Hypothalamus (tissue), 51 donors: ENCODE results near the gene CAPN11.

Source experiments
- DNase-seq, 51 donors: peaks; one replicate each; lab custom pipeline; 2025; lab: John Stamatoyannopoulos, UW

The CAPN11 gene

GRCh38 chr6:44202332-44202971 is 43.8 kb downstream of the CAPN11 start:
- no peak for DNase-seq

GRCh38 chr6:44202972-44203750 is 44.5 kb downstream of the CAPN11 start:
- DNase-seq, result no peak

GRCh38 chr6:44203955-44204354 is 45.3 kb downstream of the CAPN11 start:
- DNase-seq, result no peak

- DNase-seq, result no peak
These were observed 49.3 kb downstream of the CAPN11 start for GRCh38 chr6:44207966-44208365.

- DNase-seq, result no peak
These were observed 52.7 kb downstream of the CAPN11 start for GRCh38 chr6:44211284-44211683.

- no peak for DNase-seq
These were observed 55.7 kb downstream of the CAPN11 start for GRCh38 chr6:44214307-44214706.

- DNase-seq, result no peak
These were observed 58.2 kb downstream of the CAPN11 start, which contains the start of gene MYMX for GRCh38 chr6:44216677-44217331. Gene MYMX (plus strand): TSS chr6:44216926. CDS start chr6:44217472, 546 bp downstream.

GRCh38 chr6:44217332-44218143 is 58.9 kb downstream of the CAPN11 start:
- peak in 35 of 51 donors; percentile 14 to 78 (median 52) for DNase-seq

- DNase-seq, result peak in 37 of 51 donors; percentile 9 to 77 (median 44)
These were observed 60.6 kb downstream of the CAPN11 start for GRCh38 chr6:44219053-44219814.

- no peak for DNase-seq
These were observed 61.5 kb downstream of the CAPN11 start for GRCh38 chr6:44219815-44220784.

GRCh38 chr6:44220913-44221290 is 62.3 kb downstream of the CAPN11 start:
- DNase-seq, result no peak

GRCh38 chr6:44221291-44221960 is 62.8 kb downstream of the CAPN11 start:
- peak in 48 of 51 donors; percentile 5 to 85 (median 64) for DNase-seq

- no peak for DNase-seq
These were observed 63.3 kb downstream of the CAPN11 start for GRCh38 chr6:44221961-44222335.

- peak in 3 of 51 donors; percentile 23 to 72 (median 45) for DNase-seq
These were observed 64.1 kb downstream of the CAPN11 start for GRCh38 chr6:44222486-44223318.

GRCh38 chr6:44223319-44224028 is 64.9 kb downstream of the CAPN11 start, which contains the start of gene SLC29A1:
Gene SLC29A1 (plus strand): TSS chr6:44223595. CDS start chr6:44227314, 3,719 bp downstream.
- DNase-seq, result peak in 44 of 51 donors; percentile 16 to 75 (median 52)
